HEK293T (cell line): Measurements from ENCODE around the gene DDA1.

ENCODE experiments used
- CTCF ChIA-PET: fragments of 350-600 bp; formaldehyde crosslinking; extraction: SDS; loops from one replicate; lab custom pipeline; 2021; ENCODE audit warnings: antibody characterized with exemption, inconsistent platforms; lab: Yijun Ruan, JAX
- POLR2A ChIA-PET: fragments of 350-600 bp; formaldehyde crosslinking; extraction: SDS; loops from one replicate; lab custom pipeline; 2020; ENCODE audit warnings: antibody characterized with exemption, inconsistent platforms; lab: Yijun Ruan, JAX
- DNase-seq: peaks from one replicate; pipeline ENCODE4 v3.0.0; 2012; ENCODE audit warnings: mixed read lengths; ENCODE audit errors: extremely low spot score
- ARNT ChIP-seq: fragments of 450-650 bp; IDR thresholded peaks from 2 replicates; pipeline ENCODE4 v1.6.1; 2017; ENCODE audit warnings: mild to moderate bottlenecking
- BHLHE40 ChIP-seq: fragments of 450-650 bp; IDR thresholded peaks from 2 replicates; pipeline ENCODE4 v1.6.1; 2016; ENCODE audit warnings: mild to moderate bottlenecking, moderate library complexity, borderline replicate concordance
- CTBP1 ChIP-seq: fragments of 450-650 bp; IDR thresholded peaks from 2 replicates; pipeline ENCODE4 v1.6.1; 2016; ENCODE audit warnings: borderline replicate concordance
- ELF4 ChIP-seq: fragments of 450-650 bp; IDR thresholded peaks from 2 replicates; pipeline ENCODE4 v1.6.1; 2017; ENCODE audit warnings: antibody characterized with exemption
- FOXA1 ChIP-seq: fragments of 450-650 bp; IDR thresholded peaks from 2 replicates; pipeline ENCODE4 v1.6.1; 2016; ENCODE audit warnings: mild to moderate bottlenecking
- FOXK2 ChIP-seq: fragments of 450-650 bp; IDR thresholded peaks from 2 replicates; pipeline ENCODE4 v1.6.1; 2016; ENCODE audit warnings: mild to moderate bottlenecking
- FOXM1 ChIP-seq: fragments of 450-650 bp; IDR thresholded peaks from 2 replicates; pipeline ENCODE4 v1.6.1; 2017; ENCODE audit warnings: mild to moderate bottlenecking, borderline replicate concordance
- HDGF ChIP-seq: fragments of 450-650 bp; IDR thresholded peaks from 2 replicates; pipeline ENCODE4 v1.6.1; 2017; ENCODE audit warnings: antibody characterized with exemption, borderline replicate concordance
- L3MBTL2 ChIP-seq: fragments of 450-650 bp; conservative IDR thresholded peaks from 2 replicates; pipeline ENCODE4 v1.6.1; 2016; ENCODE audit warnings: mild to moderate bottlenecking
- LEF1 ChIP-seq: fragments of 450-650 bp; IDR thresholded peaks from 2 replicates; pipeline ENCODE4 v1.6.1; 2017; ENCODE audit warnings: mild to moderate bottlenecking, borderline replicate concordance
- NFRKB ChIP-seq: fragments of 450-650 bp; IDR thresholded peaks from 2 replicates; pipeline ENCODE4 v1.6.1; 2016; ENCODE audit warnings: mild to moderate bottlenecking, moderate library complexity
- SP1 ChIP-seq: fragments of 450-650 bp; IDR thresholded peaks from 2 replicates; pipeline ENCODE4 v1.6.1; 2017
- SUZ12 ChIP-seq: fragments of 450-650 bp; IDR thresholded peaks from 2 replicates; pipeline ENCODE4 v1.6.1; 2016; ENCODE audit warnings: mild to moderate bottlenecking
- TARDBP ChIP-seq: fragments of 450-650 bp; IDR thresholded peaks from 2 replicates; pipeline ENCODE4 v1.6.1; 2016
- ZNF384 ChIP-seq: fragments of 450-650 bp; IDR thresholded peaks from 2 replicates; pipeline ENCODE4 v1.6.1; 2016
- TF ChIP-seq, protein P1 (sequence below): fragments of 450-650 bp; IDR thresholded peaks from 2 replicates; pipeline ENCODE4 v1.6.1; 2016

DDA1 gene

DNA sequence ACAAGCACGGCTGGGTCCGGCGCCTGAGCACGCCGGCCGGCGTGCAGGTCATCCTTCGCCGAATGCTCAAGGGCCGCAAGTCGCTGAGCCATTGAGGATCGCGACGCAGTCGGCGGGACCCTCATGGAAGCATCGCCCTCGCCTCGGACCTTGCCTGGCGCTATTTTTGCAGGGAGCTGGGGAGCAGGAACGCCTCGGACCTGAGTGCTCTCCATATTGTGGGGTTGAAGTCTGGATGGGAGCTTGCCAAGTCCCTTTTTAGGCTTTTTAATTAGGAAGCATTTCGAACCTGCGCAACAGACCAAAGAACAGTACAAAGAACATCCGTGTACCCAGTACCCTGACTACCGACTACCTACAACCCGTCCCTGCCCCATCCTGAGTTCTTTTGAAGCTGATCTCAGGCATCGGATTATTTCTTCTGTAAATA, 3.1 kb upstream of the DDA1 start:
- no peak for DNase-seq
- TF ChIP-seq NFRKB: no peak
- TF ChIP-seq L3MBTL2: 0 out of 2 replicates have a peak, but pooled peaks have one; percentile 2
- no peak for TF ChIP-seq FOXM1
- POLR2A ChIA-PET: interaction anchor here (0.7 to 6.2 kb wide), 4 partner anchors 11 to 101 kb away, joined by 3 to 107 read pairs (median 3); partner anchors contain the start of genes ANO8, GTPBP3 and USE1
- CTCF ChIA-PET: interaction anchor here (0.6 to 0.9 kb wide), 2 partner anchors 13 to 104 kb away, joined by 3 to 10 read pairs; no protein-coding TSS in a partner anchor

- ChIA-PET CTCF (interaction anchor here (0.8 kb wide), 1 partner anchor 28 kb away, joined by 3 read pairs; no protein-coding TSS in a partner anchor), POLR2A (interaction anchor here (1.0 to 6.2 kb wide), 3 partner anchors 15 to 92 kb away, joined by 3 to 107 read pairs (median 14); partner anchors contain the start of genes ANO8, GTPBP3 and USE1)
- TF ChIP-seq, protein P1, sequence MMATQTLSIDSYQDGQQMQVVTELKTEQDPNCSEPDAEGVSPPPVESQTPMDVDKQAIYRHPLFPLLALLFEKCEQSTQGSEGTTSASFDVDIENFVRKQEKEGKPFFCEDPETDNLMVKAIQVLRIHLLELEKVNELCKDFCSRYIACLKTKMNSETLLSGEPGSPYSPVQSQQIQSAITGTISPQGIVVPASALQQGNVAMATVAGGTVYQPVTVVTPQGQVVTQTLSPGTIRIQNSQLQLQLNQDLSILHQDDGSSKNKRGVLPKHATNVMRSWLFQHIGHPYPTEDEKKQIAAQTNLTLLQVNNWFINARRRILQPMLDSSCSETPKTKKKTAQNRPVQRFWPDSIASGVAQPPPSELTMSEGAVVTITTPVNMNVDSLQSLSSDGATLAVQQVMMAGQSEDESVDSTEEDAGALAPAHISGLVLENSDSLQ: no peak
- DNase-seq: no peak
Measured at GRCh38 chr19:17307876-17308377, 1.4 kb upstream of the DDA1 start.

- TF ChIP-seq ZNF384: no peak
- TF ChIP-seq FOXK2: no peak
- TF ChIP-seq FOXA1: no peak
- no peak for TF ChIP-seq FOXM1
- TF ChIP-seq ELF4: no peak
- TF ChIP-seq NFRKB: no peak
- TF ChIP-seq TARDBP: no peak
- TF ChIP-seq LEF1: no peak
- TF ChIP-seq, protein P1: no peak
- no peak for TF ChIP-seq ARNT
- no peak for TF ChIP-seq BHLHE40
- TF ChIP-seq L3MBTL2: no peak
- TF ChIP-seq CTBP1: no peak
- no peak for TF ChIP-seq SUZ12
- no peak for DNase-seq
- ChIA-PET POLR2A (interaction anchor here (0.9 to 6.2 kb wide), 6 partner anchors 8 to 43 kb away, joined by 3 to 107 read pairs (median 6); partner anchors contain the start of genes ANO8, BABAM1 and GTPBP3), CTCF (no interaction called here)
Measured at GRCh38 chr19:17309965-17310461, 650 bp downstream of the DDA1 start.

- no peak for TF ChIP-seq FOXK2
- no peak for TF ChIP-seq TARDBP
- TF ChIP-seq ELF4: no peak
- no peak for DNase-seq
- ChIA-PET CTCF (no interaction called here), POLR2A (interaction anchor here (1.5 kb wide), 1 partner anchor 19 kb away, joined by 4 read pairs; no protein-coding TSS in a partner anchor)
Measured at GRCh38 chr19:17311455-17312188, 2.3 kb downstream of the DDA1 start.

DNA sequence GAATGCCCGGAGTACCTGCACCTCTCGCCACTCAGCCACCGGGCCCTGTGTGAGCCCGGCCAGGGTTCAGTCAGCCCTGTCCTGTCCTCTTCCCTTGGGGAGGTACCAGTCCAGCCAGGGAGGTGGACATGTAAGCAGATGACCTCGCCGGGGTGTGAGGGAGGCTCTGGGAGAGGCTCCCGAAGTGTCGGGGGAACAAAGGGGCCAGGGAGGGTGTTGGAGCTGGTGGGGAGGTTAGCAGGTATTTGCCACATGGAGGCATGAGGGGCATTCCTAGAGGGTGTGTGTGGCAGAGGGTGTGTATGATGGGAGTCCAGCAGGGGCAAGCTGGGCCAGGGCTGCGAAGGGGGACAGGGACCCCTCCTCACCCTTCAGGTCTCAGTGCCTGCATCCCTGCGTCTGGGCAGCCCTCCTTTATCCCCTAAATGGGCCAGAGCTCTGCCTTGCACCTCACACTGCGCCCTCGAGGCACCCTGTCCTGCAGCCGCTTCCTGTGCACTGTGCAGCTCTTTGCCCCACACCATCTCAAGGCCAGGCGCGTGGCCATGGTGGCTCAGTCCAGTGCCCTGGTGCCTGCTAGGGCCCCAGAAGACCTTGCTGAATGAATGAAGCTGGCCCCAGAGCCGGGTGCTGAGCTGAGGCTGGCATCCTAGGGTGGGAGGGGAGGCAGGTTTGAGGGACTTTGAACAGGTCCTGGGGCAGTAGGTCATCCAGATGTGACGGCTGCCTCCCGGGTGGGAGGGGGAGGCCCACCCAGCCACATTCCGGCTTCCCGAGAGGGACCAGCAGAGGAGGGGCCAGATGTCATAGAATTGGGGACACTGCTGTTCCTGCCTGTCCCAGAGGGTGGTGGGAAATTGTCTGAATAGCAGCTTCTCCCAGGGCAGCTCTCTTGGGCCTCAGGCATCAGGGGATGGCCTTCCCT, 3.1 kb downstream of the DDA1 start:
- no peak for TF ChIP-seq HDGF
- TF ChIP-seq SP1: no peak
- no peak for TF ChIP-seq FOXM1
- TF ChIP-seq ARNT: no peak
- TF ChIP-seq L3MBTL2: no peak
- no peak for TF ChIP-seq FOXA1
- TF ChIP-seq SUZ12: no peak
- TF ChIP-seq BHLHE40: no peak
- no peak for TF ChIP-seq ZNF384
- no peak for TF ChIP-seq LEF1
- no peak for TF ChIP-seq TARDBP
- CTCF ChIA-PET: interaction anchor here (0.6 kb wide), 1 partner anchor 626 kb away, joined by 3 read pairs; no protein-coding TSS in a partner anchor
- no peak for DNase-seq
- POLR2A ChIA-PET: interaction anchor here (0.7 to 1.5 kb wide), 3 partner anchors 9 to 19 kb away, joined by 4 to 5 read pairs (median 4); no protein-coding TSS in a partner anchor

DNA sequence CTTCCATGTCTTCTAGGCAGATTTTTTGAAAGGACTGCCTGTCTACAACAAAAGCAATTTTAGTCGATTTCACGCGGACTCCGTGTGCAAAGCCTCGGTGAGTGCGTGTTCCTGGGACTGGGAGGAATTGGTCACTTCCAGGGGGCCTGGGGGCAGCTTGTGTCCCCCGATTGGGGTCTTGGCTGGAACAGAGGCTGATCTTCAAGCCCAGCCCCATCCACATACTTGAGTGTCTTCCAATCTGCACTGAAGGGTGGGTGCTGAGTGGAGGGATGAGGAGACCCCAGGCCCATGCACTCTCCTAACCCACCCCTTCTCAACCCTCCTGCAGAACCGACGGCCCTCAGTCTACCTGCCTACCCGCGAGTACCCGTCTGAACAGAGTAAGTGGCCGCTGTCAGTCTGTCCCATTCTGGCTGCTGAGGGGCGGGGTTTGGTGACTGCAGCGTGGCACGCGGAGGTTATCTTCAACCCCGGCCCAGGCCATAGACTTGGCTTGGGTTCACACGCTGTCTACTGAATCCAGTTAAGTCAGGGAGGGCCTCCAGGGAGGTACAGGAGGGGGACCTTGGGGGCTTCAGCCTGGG, 4.7 kb downstream of the DDA1 start:
- no peak for TF ChIP-seq HDGF
- no peak for DNase-seq
- ChIA-PET CTCF (no interaction called here), POLR2A (interaction anchor here (0.6 kb wide), 1 partner anchor 177 kb away, joined by 5 read pairs; no protein-coding TSS in a partner anchor)
